SK-N-SH (cell line): Measurements from ENCODE around the gene TARS1.

Source experiments
- CTCF ChIP-seq: fragments of 200-600 bp; sonication (generic); IDR thresholded peaks from 2 replicates; pipeline ENCODE4 v1.6.1; 2017; ENCODE audit warnings: antibody characterized with exemption, mild to moderate bottlenecking, moderate library complexity
- EZH2phosphoT487 ChIP-seq: fragments of 200-600 bp; sonication (generic); IDR thresholded peaks from 2 replicates; pipeline ENCODE4 v1.6.1; 2017; ENCODE audit warnings: low read depth, mixed run types, mild to moderate bottlenecking, antibody characterized with exemption, moderate library complexity, borderline replicate concordance
- FOXJ3 ChIP-seq: sonication (generic); formaldehyde crosslinking; IDR thresholded peaks from 2 replicates; pipeline ENCODE4 v1.5.1; 2020; ENCODE audit warnings: mild to moderate bottlenecking, missing genetic modification reagents
- JUND ChIP-seq: IDR thresholded peaks from 2 replicates; pipeline ENCODE4 v1.4.0; 2012
- MXI1 ChIP-seq: IDR thresholded peaks from 2 replicates; pipeline ENCODE4 v1.6.1; 2012; ENCODE audit warnings: mild to moderate bottlenecking, low read depth, low read length, improper control_type of control experiment
- NRF1 ChIP-seq: IDR thresholded peaks from 2 replicates; pipeline ENCODE4 v1.6.1; 2012; ENCODE audit warnings: low read depth, mild to moderate bottlenecking, low read length
- POLR2AphosphoS5 ChIP-seq: IDR thresholded peaks from 2 replicates; pipeline ENCODE4 v1.6.1; 2012; ENCODE audit warnings: low read depth, low read length
- REST ChIP-seq: IDR thresholded peaks from 2 replicates; pipeline ENCODE4 v1.6.1; 2012; ENCODE audit warnings: mild to moderate bottlenecking, low read depth, low read length, moderate library complexity
- SMC3 ChIP-seq: IDR thresholded peaks from 2 replicates; pipeline ENCODE4 v1.6.1; 2012; ENCODE audit warnings: low read depth, low read length, improper control_type of control experiment
- USF2 ChIP-seq: fragments of 150-350 bp; IDR thresholded peaks from 2 replicates; pipeline ENCODE4 v1.6.1; 2017; ENCODE audit warnings: antibody characterized with exemption, low read length, low read depth, borderline replicate concordance
- ZBTB33 ChIP-seq: IDR thresholded peaks from 2 replicates; pipeline ENCODE4 v1.4.0; 2012; ENCODE audit warnings: low read depth, borderline replicate concordance

GRCh38 chr5:33488558-33489355, 48.0 kb downstream of the TARS1 start:
- TF ChIP-seq CTCF (no peak), REST (no peak), POLR2AphosphoS5 (no peak), SMC3 (no peak), ZBTB33 (no peak), USF2 (no peak), NRF1 (no peak), JUND (no peak), FOXJ3 (no peak), MXI1 (no peak), EZH2phosphoT487 (no peak)
